GM13976 (cell line): Measurements from ENCODE around the gene PICK1.

ENCODE experiments used
- DNase-seq: peaks from one replicate; pipeline ENCODE4 v3.0.0; 2012; ENCODE audit warnings: low spot score
- CTCF ChIP-seq: IDR thresholded peaks from 2 replicates; pipeline ENCODE4 v1.5.1; 2012; ENCODE audit warnings: borderline replicate concordance, mild to moderate bottlenecking; ENCODE audit not compliant: insufficient read depth; ENCODE audit errors: extremely low read depth, missing control alignments, control extremely low read depth
- in situ Hi-C: fragments of 300-500 bp; cut with MboI; formaldehyde crosslinking; loops from one replicate; pipeline ENCODE4 v1.12.0; 2022; ENCODE audit warnings: low sequenced_read_pairs, mixed read lengths, inconsistent platforms; ENCODE audit not compliant: unreplicated experiment

Gene PICK1

GRCh38 chr22:38107692-38108515, 50.7 kb downstream of the PICK1 start:
- in situ Hi-C loops = no loop called here
- TF ChIP-seq CTCF = no peak
- DNase-seq = no peak

- DNase-seq = no peak
- in situ Hi-C loops = no loop called here
- no peak for TF ChIP-seq CTCF
Measured at GRCh38 chr22:38108561-38109319, 51.5 kb downstream of the PICK1 start.

- DNase-seq = no peak
- in situ Hi-C loops = loop anchor here (10.0 kb wide), 1 partner anchor 115 kb away; no protein-coding TSS in a partner anchor
- no peak for TF ChIP-seq CTCF
Measured at GRCh38 chr22:38109371-38110001, 52.3 kb downstream of the PICK1 start.

- no peak for DNase-seq
- no peak for TF ChIP-seq CTCF
- in situ Hi-C loops = loop anchor here (10.0 kb wide), 1 partner anchor 115 kb away; no protein-coding TSS in a partner anchor
Measured at GRCh38 chr22:38110008-38110862, 53.0 kb downstream of the PICK1 start, which contains the start of gene BAIAP2L2. Gene BAIAP2L2 (minus strand): TSS chr22:38110684. CDS start chr22:38110525, 159 bp downstream.

GRCh38 chr22:38110863-38111852, 54.0 kb downstream of the PICK1 start:
- TF ChIP-seq CTCF = no peak
- in situ Hi-C loops = loop anchor here (10.0 kb wide), 1 partner anchor 114 kb away; no protein-coding TSS in a partner anchor
- DNase-seq = no peak
